Measurements from ENCODE around the gene PPP4R3B.

GRCh38 chr2:55628931-55629330 lies 11.5 kb upstream of the PPP4R3B start:
- TF ChIP-seq CTCF (IDR thresholded peaks at IDR 0.05; ENCODE audit: insufficient read depth, low read length, poor library complexity, severe bottlenecking) (no peak), EZH2phosphoT487 (conservative IDR thresholded peaks at IDR 0.05; ENCODE audit: low read length) (no peak)

Measured in SU-DHL-6 (cell line).